ENCODE data around the gene TBL1XR1. TPM values are rescaled to one million over a fixed set of nuclear protein-coding genes. Genes with fewer than 3 reads are reported as not detected.

TBL1XR1 gene
- total and polyA plus RNA-seq, 2 of the 13 experiments (the other 11 are each of a cell fraction or from before 2014, with no cell fraction given) = 57.7 to 62.5 TPM

DNA sequence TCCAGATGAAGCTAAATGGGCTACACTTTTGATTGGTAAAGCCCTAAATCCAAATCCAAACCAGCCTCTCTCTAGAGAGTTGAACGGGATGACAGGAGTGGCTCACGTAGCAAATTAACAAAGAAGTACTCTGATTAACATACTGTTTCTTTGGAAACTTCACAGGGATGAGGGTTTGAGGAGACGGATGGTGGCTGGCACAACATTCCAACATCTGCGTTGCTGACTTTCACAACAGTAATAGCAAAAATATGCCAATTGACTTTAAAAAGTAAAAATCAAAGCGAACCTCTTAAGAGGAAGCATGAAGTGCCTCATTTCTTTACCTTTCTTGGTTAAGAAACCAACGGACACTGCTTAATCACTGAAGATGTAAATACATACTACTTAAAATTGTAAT, 181.4 kb downstream of the TBL1XR1 start (continued):
- TF ChIP-seq, protein P1, sequence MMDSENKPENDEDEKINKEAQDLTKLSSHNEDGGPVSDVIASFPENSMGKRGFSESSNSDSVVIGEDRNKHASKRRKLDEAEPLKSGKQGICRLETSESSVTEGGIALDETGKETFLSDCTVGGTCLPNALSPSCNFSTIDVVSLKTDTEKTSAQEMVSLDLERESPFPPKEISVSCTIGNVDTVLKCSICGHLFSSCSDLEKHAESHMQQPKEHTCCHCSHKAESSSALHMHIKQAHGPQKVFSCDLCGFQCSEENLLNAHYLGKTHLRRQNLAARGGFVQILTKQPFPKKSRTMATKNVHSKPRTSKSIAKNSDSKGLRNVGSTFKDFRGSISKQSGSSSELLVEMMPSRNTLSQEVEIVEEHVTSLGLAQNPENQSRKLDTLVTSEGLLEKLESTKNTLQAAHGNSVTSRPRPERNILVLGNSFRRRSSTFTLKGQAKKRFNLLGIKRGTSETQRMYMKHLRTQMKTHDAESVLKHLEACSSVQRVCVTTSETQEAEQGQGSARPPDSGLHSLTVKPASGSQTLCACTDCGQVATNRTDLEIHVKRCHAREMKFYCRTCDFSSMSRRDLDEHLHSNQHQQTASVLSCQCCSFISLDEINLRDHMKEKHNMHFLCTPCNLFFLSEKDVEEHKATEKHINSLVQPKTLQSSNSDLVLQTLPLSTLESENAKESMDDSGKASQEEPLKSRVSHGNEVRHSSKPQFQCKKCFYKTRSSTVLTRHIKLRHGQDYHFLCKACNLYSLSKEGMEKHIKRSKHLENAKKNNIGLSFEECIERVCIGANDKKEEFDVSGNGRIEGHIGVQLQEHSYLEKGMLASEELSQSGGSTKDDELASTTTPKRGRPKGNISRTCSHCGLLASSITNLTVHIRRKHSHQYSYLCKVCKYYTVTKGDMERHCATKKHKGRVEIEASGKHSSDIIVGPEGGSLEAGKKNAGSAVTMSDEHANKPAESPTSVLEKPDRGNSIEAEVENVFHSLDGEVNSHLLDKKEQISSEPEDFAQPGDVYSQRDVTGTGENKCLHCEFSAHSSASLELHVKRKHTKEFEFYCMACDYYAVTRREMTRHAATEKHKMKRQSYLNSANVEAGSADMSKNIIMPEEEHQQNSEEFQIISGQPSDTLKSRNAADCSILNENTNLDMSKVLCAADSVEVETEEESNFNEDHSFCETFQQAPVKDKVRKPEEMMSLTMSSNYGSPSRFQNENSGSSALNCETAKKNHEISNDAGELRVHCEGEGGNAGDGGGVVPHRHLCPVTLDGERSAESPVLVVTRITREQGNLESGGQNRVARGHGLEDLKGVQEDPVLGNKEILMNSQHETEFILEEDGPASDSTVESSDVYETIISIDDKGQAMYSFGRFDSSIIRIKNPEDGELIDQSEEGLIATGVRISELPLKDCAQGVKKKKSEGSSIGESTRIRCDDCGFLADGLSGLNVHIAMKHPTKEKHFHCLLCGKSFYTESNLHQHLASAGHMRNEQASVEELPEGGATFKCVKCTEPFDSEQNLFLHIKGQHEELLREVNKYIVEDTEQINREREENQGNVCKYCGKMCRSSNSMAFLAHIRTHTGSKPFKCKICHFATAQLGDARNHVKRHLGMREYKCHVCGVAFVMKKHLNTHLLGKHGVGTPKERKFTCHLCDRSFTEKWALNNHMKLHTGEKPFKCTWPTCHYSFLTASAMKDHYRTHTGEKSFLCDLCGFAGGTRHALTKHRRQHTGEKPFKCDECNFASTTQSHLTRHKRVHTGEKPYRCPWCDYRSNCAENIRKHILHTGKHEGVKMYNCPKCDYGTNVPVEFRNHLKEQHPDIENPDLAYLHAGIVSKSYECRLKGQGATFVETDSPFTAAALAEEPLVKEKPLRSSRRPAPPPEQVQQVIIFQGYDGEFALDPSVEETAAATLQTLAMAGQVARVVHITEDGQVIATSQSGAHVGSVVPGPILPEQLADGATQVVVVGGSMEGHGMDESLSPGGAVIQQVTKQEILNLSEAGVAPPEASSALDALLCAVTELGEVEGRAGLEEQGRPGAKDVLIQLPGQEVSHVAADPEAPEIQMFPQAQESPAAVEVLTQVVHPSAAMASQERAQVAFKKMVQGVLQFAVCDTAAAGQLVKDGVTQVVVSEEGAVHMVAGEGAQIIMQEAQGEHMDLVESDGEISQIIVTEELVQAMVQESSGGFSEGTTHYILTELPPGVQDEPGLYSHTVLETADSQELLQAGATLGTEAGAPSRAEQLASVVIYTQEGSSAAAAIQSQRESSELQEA (CRISPR knock-in tag; IDR thresholded peaks at IDR 0.05; ENCODE audit: not compliant biosample characterization) = no peak
- TF ChIP-seq ELF1 (CRISPR knock-in tag; IDR thresholded peaks at IDR 0.05) = no peak
- TF ChIP-seq, protein P2, sequence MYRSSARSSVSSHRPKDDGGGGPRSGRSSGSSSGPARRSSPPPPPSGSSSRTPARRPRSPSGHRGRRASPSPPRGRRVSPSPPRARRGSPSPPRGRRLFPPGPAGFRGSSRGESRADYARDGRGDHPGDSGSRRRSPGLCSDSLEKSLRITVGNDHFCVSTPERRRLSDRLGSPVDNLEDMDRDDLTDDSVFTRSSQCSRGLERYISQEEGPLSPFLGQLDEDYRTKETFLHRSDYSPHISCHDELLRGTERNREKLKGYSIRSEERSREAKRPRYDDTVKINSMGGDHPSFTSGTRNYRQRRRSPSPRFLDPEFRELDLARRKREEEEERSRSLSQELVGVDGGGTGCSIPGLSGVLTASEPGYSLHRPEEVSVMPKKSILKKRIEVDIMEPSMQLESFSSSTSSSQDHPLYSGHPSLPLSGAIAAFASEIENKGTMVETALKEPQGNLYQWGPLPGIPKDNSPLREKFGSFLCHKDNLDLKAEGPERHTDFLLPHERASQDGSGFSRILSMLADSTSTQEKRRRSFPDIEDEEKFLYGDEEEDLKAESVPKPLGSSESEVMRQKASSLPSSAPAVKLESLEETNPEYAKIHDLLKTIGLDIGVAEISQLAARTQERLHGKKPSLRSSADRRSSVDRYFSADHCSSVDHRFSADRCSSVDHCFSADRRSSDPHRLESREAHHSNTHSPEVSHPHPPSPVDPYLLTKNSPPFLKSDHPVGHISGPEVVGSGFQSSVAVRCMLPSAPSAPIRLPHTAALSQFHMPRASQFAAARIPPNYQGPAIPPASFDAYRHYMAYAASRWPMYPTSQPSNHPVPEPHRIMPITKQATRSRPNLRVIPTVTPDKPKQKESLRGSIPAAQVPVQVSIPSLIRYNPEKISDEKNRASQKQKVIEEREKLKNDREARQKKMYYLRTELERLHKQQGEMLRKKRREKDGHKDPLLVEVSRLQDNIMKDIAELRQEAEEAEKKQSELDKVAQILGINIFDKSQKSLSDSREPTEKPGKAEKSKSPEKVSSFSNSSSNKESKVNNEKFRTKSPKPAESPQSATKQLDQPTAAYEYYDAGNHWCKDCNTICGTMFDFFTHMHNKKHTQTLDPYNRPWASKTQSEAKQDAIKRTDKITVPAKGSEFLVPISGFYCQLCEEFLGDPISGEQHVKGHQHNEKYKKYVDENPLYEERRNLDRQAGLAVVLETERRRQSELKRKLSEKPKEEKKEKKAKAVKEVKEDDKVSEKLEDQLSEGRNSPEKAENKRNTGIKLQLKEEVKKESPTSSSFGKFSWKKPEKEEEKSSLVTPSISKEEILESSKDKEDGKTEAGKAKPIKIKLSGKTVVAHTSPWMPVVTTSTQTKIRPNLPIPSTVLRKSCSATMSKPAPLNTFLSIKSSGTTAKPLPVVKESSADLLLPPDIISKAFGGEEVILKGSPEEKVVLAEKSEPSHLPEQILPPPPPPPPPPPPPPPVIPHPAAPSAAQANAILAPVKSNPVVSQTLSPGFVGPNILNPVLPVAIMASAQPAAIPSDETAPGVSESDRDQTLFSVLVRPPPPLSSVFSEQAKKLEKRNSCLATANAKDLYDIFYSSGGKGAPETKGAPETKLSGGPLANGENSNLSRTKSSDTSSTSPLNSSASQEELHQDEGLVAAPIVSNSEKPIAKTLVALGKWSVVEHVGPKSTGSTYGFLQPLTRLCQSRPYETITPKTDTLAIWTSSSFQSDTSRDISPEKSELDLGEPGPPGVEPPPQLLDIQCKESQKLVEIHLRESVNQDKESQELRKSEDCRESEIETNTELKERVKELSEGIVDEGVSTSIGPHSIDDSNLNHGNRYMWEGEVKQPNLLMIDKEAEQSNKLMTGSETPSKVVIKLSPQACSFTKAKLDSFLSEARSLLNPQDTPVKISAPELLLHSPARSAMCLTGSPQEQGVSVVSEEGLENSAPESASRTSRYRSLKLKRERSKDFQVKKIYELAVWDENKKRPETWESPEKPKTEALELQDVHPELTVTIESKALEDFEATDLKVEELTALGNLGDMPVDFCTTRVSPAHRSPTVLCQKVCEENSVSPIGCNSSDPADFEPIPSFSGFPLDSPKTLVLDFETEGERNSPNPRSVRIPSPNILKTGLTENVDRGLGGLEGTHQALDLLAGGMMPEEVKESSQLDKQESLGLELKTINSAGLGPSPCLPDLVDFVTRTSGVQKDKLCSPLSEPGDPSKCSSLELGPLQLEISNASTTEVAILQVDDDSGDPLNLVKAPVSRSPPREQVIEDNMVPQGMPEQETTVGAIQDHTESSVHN (CRISPR knock-in tag; IDR thresholded peaks at IDR 0.05) = no peak
- TF ChIP-seq, protein P3, sequence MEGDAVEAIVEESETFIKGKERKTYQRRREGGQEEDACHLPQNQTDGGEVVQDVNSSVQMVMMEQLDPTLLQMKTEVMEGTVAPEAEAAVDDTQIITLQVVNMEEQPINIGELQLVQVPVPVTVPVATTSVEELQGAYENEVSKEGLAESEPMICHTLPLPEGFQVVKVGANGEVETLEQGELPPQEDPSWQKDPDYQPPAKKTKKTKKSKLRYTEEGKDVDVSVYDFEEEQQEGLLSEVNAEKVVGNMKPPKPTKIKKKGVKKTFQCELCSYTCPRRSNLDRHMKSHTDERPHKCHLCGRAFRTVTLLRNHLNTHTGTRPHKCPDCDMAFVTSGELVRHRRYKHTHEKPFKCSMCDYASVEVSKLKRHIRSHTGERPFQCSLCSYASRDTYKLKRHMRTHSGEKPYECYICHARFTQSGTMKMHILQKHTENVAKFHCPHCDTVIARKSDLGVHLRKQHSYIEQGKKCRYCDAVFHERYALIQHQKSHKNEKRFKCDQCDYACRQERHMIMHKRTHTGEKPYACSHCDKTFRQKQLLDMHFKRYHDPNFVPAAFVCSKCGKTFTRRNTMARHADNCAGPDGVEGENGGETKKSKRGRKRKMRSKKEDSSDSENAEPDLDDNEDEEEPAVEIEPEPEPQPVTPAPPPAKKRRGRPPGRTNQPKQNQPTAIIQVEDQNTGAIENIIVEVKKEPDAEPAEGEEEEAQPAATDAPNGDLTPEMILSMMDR (CRISPR knock-in tag; IDR thresholded peaks at IDR 0.05) = no peak
